ACHN (cell line): Measurements from ENCODE around the gene DPCD.

Experiments
- DNase-seq: peaks from one replicate; pipeline ENCODE4 v3.0.0-alpha.2; 2015
- in situ Hi-C: cut with HindIII; loops from 2 replicates; pipeline ENCODE4 v1.10.0; 2017; ENCODE audit warnings: low sequenced_read_pairs, low pct_ligation_motif_present, low pct_unique_long_range_greater_than_20kb

Gene DPCD

GRCh38 chr10:101587725-101588653 is at the start of gene DPCD, which contains the start of gene POLL:
Gene DPCD (plus strand): TSS chr10:101588321. CDS start chr10:101588337, 16 bp downstream.
Gene POLL (minus strand): TSS chr10:101588257. CDS start chr10:101587360, 897 bp downstream.
- in situ Hi-C loops = no loop called here
- DNase-seq = peak; percentile 97

DNA sequence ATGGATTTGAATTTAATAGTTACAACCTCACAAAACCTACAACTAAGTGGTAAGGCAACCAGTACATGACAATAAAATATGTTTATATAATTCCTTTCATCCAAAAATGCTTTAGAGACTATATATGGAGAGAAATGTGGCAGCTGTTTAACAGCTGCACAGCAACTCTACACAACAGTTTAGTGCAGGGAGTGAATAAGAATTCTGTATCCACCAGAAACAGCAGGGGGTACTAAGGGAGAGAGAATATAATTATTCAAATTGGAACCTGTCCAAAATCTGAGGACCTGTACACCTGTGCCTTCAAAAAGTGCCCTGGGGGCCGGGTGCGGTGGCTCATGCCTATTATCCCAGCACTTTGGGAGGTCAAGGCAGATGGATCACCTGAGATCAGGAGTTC is 49.7 kb upstream of the DPCD start:
- DNase-seq = no peak

GRCh38 chr10:101545898-101546297 is 42.2 kb upstream of the DPCD start:
- no peak for DNase-seq
- in situ Hi-C loops = no loop called here

More for the DNA sequence above, 49.7 kb upstream of the DPCD start:
- in situ Hi-C loops = no loop called here

- no peak for DNase-seq
- in situ Hi-C loops = no loop called here
Observed at GRCh38 chr10:101550965-101551364, 37.2 kb upstream of the DPCD start.

- in situ Hi-C loops = no loop called here
- no peak for DNase-seq
Observed at GRCh38 chr10:101552442-101552841, 35.7 kb upstream of the DPCD start.

DNA sequence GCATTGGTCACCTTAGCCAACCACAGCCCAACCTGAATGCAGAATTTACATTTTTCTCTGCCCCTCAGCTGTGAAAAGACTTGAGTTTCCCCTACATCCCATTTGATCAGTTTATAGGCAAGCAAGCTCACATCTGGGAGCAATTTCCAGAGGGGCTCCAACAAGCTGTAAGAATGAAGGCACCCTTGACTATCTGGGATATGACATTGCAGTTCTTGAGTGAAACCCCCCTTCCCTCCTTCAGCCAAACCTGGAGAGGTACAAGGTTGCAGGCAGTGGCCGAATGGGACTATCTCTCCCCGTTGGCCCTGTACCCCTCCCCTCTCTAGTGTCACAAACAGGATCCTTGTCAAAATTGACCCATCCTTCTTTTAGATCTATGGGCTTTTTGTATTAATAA is 30.6 kb upstream of the DPCD start:
- no peak for DNase-seq
- in situ Hi-C loops = no loop called here

- in situ Hi-C loops = no loop called here
- DNase-seq = no peak
Observed at GRCh38 chr10:101558204-101558603, 29.9 kb upstream of the DPCD start.

- no peak for DNase-seq
- in situ Hi-C loops = no loop called here
Observed at GRCh38 chr10:101558671-101559595, 29.2 kb upstream of the DPCD start.

DNA sequence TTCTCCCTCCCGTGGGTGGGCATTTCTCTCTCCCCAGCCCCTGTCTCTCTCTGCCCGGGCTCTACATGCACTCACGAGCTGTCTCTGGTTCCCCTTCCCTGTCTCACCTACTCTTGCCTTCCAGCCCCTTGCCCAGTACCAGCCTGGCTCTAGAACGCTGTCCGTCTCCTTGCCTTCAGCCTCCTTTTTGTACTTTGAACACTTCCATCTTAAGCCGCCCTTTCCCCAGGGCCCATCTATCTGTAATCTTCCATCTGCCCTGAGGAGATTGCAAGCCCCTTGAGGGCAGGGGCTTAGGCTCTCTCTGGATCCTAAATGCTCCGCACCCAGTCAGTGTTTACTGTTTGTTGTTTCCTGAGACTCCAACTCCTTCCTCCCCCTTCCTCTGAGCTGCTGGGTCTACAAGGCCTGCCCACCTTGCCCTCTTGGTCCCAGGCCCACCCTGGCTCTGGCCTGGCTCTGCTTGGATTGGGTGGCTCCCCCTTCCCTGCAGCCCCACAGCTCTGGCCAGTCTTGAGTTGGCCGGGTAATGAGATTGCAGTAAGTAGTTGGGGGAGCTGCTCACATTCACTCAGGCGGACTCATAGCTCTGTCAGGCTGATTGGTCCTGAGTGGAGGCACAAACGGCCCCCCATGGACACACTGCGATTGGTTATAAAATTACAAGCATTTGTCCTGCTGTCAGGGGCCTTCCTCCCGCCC is 28.4 kb upstream of the DPCD start:
- in situ Hi-C loops = no loop called here
- no peak for DNase-seq

DNA sequence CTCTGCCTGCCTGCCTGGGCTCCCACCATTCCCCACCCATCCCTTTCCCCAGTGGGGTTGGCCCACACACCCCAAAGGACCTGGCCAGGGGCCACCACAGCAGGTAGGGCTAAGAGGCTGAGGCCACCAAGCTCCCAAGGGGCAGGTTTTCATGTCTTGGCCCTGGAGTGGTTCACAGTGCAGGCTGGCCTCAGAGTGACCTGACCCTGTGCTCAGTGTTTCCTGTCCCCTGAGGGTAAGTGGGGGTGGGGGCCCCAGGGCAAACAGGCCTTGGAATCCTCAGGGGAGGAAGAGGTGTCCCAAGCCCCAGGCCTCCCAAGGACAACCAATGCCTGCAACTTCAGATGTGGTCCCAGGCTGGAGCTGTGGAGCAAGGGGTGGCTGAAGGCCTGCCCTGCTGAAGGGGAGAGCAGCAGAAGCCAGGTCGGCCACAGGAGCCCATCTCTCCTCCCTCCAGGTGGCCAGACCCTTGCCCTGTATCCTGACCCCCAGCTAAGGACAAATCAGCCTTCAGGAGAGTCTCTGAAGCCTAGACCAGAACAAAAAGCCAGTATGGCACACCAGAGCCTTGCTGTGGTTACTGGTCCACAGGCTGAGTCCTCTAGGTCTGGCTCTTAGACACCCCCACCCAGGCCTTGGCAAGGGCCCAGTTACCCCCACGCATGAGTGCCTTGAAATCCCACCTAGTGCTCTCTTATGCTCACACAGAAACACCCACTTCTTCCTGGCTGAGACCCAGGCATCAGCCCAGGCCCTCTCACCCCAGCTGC is 27.6 kb upstream of the DPCD start:
- in situ Hi-C loops = no loop called here
- DNase-seq = no peak

DNA sequence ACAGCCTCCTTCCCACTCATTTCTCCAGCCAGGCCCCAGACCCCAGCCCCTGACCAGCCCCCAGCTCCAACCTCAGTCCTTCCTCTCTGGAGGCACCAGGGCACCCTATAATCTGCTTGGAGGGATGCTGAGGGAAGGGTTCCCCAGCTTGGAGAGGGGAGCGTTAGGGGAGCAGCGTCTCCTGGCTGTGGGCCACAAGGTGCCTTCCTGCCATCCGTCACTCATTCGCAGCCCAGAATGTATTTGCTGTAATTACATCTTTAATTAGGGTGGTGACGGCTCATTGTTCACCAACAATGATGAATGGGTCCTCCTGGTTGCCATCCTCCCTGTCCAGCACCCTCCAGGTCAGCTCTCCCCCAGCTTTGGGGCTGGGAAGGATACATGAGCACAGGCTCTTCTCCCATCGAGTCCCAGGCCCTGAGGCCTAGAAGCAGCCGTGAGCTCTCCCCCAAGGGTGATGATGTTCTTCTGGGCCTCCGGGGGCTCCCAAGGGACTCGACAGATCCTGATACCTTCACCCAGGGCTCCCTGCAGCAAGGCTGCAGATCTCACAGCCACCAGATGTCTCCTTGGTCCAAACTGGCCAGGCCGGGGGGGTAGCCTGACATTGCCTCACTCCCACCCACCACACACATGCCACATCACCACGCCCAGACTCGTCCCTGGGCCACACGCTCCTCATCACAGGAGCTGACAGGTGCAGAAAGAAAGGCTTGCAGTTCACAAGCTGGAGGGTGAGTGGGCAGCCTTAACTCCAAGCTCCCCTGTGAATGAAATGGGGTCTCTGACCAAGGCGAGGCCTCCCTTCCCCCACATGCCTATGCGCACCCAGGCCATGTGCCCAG is 26.8 kb upstream of the DPCD start:
- in situ Hi-C loops = no loop called here
- DNase-seq = no peak

GRCh38 chr10:101562231-101562630 is 25.9 kb upstream of the DPCD start:
- in situ Hi-C loops = no loop called here
- DNase-seq = no peak

DNA sequence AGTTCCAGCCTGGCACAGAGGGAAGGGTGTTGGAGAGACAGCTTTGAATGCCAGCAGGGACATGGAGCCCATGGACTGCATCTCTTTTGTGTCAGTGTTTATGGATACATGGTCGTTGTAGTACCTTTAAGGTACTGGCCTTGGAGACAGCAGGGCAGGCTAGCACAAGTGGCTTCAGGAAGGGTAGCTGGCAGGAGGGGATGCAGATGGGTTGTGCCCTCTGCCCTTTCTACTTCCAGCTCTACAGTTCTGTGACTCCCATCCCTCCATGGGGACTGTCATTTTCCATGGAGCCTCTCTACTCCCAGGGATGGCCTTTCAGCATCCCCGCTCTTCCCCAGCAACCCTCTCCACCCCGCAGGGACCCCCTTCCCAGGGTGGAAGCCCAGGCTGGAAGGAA is 25.1 kb upstream of the DPCD start:
- in situ Hi-C loops = no loop called here
- DNase-seq = no peak

GRCh38 chr10:101563497-101564040 is 24.6 kb upstream of the DPCD start:
- in situ Hi-C loops = no loop called here
- DNase-seq = no peak

- in situ Hi-C loops = no loop called here
- no peak for DNase-seq
Observed at GRCh38 chr10:101564490-101564991, 23.6 kb upstream of the DPCD start.

DNA sequence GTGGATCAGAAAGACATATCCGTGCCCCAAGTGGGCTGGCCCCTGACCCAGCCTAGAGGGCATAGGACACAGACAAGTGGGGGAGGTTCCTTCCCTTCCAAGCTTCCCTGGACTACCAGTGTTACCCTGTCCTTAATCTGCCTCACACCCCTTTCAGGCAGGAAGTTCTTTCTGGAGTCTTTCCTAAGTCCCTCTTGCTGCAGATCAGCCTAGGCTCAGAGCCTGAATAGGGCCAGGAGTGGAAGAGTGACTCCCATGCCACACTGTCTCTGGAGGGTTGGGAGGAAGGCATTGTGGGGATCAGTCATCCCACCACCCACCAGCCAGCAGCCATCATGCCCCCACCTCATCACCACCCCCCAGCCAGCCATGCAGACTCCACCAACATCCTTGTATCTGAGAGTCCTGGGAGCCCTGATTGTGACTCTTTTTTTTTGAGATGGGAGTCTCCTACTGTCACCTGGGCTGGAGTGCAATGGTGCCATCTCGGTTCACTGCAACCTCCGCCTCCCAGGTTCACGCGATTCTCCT is 22.7 kb upstream of the DPCD start:
- no peak for DNase-seq
- in situ Hi-C loops = no loop called here

- no peak for DNase-seq
- in situ Hi-C loops = no loop called here
Observed at GRCh38 chr10:101565936-101566332, 22.2 kb upstream of the DPCD start.
